Melanocyte of skin (primary cell): Measurements from ENCODE around the gene SERPINA7. TPM values are rescaled to one million over a fixed set of nuclear protein-coding genes. Genes with fewer than 3 reads are reported as not detected.

ENCODE experiments used
- total RNA-seq, 2 donors: library from RNA; depleted of rRNA; stranded (reverse); fragments of >200 nt; gene quantifications; 2 replicates each; pipeline ENCODE4 v1.2.3, GENCODE V29; 2012

Gene SERPINA7
- total RNA-seq: not detected

GRCh38 chrX:106038625-106039024 lies at the start of gene SERPINA7:
SERPINA7 (minus strand) TSS chrX:106038727; CDS start chrX:106037058, 1,669 bp downstream.

Other genes with a start within 250 kb of the SERPINA7 start
- under 1 TPM in 1 of 2 donors, not detected in 1; under 0.01 TPM for gene NRK, start 216.2 kb downstream of the SERPINA7 start, total RNA-seq
- gene PWWP3B, start 129.6 kb upstream of the SERPINA7 start, total RNA-seq: not detected